OCI-LY7 (cell line): ENCODE data around the gene EIF2S1.
"Not testable (repeated sequence)": the region's sequence is repeated elsewhere in the genome, so short reads cannot be mapped to it uniquely, and the experiment has no call there.

Experiments
- CTCF ChIP-seq: fragments of 200-600 bp; sonication (generic); conservative IDR thresholded peaks from 2 replicates; pipeline ENCODE4 v1.5.1; 2014; ENCODE audit warnings: mild to moderate bottlenecking, antibody characterized with exemption, low read length, moderate library complexity, mixed read lengths
- EZH2phosphoT487 ChIP-seq: fragments of 200-600 bp; sonication (generic); IDR thresholded peaks from 2 replicates; pipeline ENCODE4 v1.6.1; 2018; ENCODE audit warnings: low read depth, borderline replicate concordance, mild to moderate bottlenecking, mixed run types, antibody characterized with exemption, low read length, moderate library complexity, mixed read lengths

GRCh38 chr14:67415610-67416009 lies 55.5 kb downstream of the EIF2S1 start:
- not testable (repeated sequence) for TF ChIP-seq CTCF, EZH2phosphoT487
